Transverse colon (tissue), 4 donors: ENCODE results near the gene RBM4B. TPM values are rescaled to one million over a fixed set of nuclear protein-coding genes. Genes with fewer than 3 reads are reported as not detected.
"Not testable (repeated sequence)": the region's sequence is repeated elsewhere in the genome, so short reads cannot be mapped to it uniquely, and the experiment has no call there.

Source experiments
- DNase-seq: peaks from one replicate; pipeline ENCODE4 v3.0.0-alpha.2; 2019
- H3K27ac ChIP-seq, 4 donors: fragments of 200-600 bp; sonication (generic); 2 replicates each; pipeline ENCODE4 v1.5.1; 2016 to 2018; ENCODE audit warnings: inconsistent platforms in 4 of 4
- H3K27me3 ChIP-seq: fragments of 200-600 bp; sonication (generic); 2 replicates; pipeline ENCODE4 v1.5.1; 2017; ENCODE audit warnings: inconsistent platforms
- H3K36me3 ChIP-seq, 4 donors: fragments of 200-600 bp; sonication (generic); 2 replicates each; pipeline ENCODE4 v1.5.1; 2017 to 2019; ENCODE audit warnings: inconsistent platforms in 4 of 4
- H3K4me1 ChIP-seq, 4 donors: fragments of 200-600 bp; sonication (generic); 2 replicates each; pipeline ENCODE4 v1.5.1; 2017 to 2020; ENCODE audit warnings: inconsistent platforms in 4 of 4
- H3K4me3 ChIP-seq, 4 donors: fragments of 200-600 bp; sonication (generic); 1 replicate in 1 of 4; 2 replicates in 3 of 4; pipeline versions ENCODE4 v1.5.1 to v1.6.1; 2017 to 2019; ENCODE audit warnings: inconsistent platforms in 4 of 4
- H3K9me3 ChIP-seq, 2 donors: fragments of 200-600 bp; sonication (generic); 2 replicates each; pipeline ENCODE4 v1.5.1; 2017 to 2019; ENCODE audit warnings: inconsistent platforms in 2 of 2
- CTCF ChIP-seq, 5 experiments: fragments of 200-600 bp in 3 of 5; fragments of 450-650 bp in 2 of 5; sonication (generic) in 3 of 5; IDR thresholded peaks; 1 replicate in 2 of 5; 2 replicates in 3 of 5; pipeline ENCODE4 v1.5.1; 2016 to 2017; ENCODE audit warnings: antibody characterized with exemption in 5 of 5, inconsistent platforms in 3 of 5, mild to moderate bottlenecking in 2 of 5, moderate library complexity in 1 of 5
- EP300 ChIP-seq: sonication (generic); formaldehyde crosslinking; IDR thresholded peaks from one replicate; pipeline ENCODE4 v1.6.1; 2017; ENCODE audit warnings: antibody characterized with exemption, low read depth
- POLR2A ChIP-seq: fragments of 450-650 bp; IDR thresholded peaks from one replicate; pipeline ENCODE4 v1.6.1; 2016; ENCODE audit warnings: antibody characterized with exemption, mild to moderate bottlenecking, moderate library complexity
- POLR2AphosphoS5 ChIP-seq, 3 donors: sonication (generic); formaldehyde crosslinking; IDR thresholded peaks; one replicate each; pipeline ENCODE4 v1.6.1; 2016; ENCODE audit warnings: antibody characterized with exemption in 3 of 3
- whole genome bisulfite sequencing, 2 donors: methylation state at CpG; one replicate each; pipeline ENCODE4 v1.1.5; 2018; ENCODE audit warnings: low coverage in 1 of 2; 5-methylcytosine and 5-hydroxymethylcytosine counted together
- in situ Hi-C, 4 donors: fragments of 200-750 bp; cut with MboI; loops; one replicate each; pipeline versions ENCODE4 v1.15.0 to v1.15.1; 2017; ENCODE audit warnings: low sequenced_read_pairs in 3 of 4, low pct_ligation_motif_present in 1 of 4, low pct_unique_long_range_greater_than_20kb in 1 of 4
- intact Hi-C: fragments of 100-400 bp; cut with DNase I; formaldehyde crosslinking; loops from one replicate; pipeline ENCODE4 v1.15.1; 2023; ENCODE audit warnings: low total_unique reads
- total RNA-seq, 4 donors: library from RNA; depleted of rRNA; stranded (reverse); fragments of >200 nt; gene quantifications; one replicate each; pipeline ENCODE4 v1.1.0, GENCODE V29; 2016

The RBM4B gene
- 10 to 100 TPM; 14.2 to 22.1 (median 15.5) TPM for total RNA-seq

- TF ChIP-seq POLR2A, result peak; percentile 77
- no peak for TF ChIP-seq CTCF (IDR thresholded peaks at IDR 0.05)
- TF ChIP-seq EP300, result no peak
- peak; percentile 72 to 86 (median 85) for TF ChIP-seq POLR2AphosphoS5 (IDR thresholded peaks at IDR 0.05)
- Histone ChIP-seq H3K36me3 (no peaks in the 10 kb centered on the region), H3K4me1 (peaks cover 17 to 37% (median 24%) of the 10 kb centered on the region in 4 donors), H3K9me3 (no peaks in the 10 kb centered on the region), H3K27ac (peak within 1 kb of the TSS; percentile 90 to 99 (median 96)), H3K27me3 (no peaks in the 10 kb centered on the region), H3K4me3 (peak within 1 kb of the TSS; percentile 53 to 78 (median 68))
- peak; percentile 97 for DNase-seq
- intact Hi-C loops (loop anchor here (1.0 kb wide), 2 partner anchors 61 to 98 kb away; partner anchors contain the start of gene RBM14), in situ Hi-C loops (loop anchor here in 2 of 4 donors (10.0 kb wide), 2 partner anchors 93 to 103 kb away; no protein-coding TSS in a partner anchor)
- WGBS, 2 donors, result 0 to 1% methylated on average over 3 to 29 of the region's 61 CpGs
Measured at GRCh38 chr11:66677599-66678375, at the start of gene RBM4B. TSS of gene RBM4B (minus strand) at chr11:66677887. CDS start at chr11:66677079, 808 bp downstream.

- TF ChIP-seq CTCF (IDR thresholded peaks at IDR 0.05) (no peak), POLR2A (no peak), POLR2AphosphoS5 (IDR thresholded peaks at IDR 0.05) (no peak), EP300 (no peak)
- in situ Hi-C loops (no loop called here), intact Hi-C loops (no loop called here)
- WGBS, 2 donors, result 33 to 69% methylated on average over 5 to 10 of the region's 10 CpGs
- Histone ChIP-seq H3K9me3 (no peaks in the 10 kb centered on the region), H3K4me3 (no peak overlapping the region), H3K27me3 (peaks cover 52% of the 10 kb centered on the region), H3K4me1 (peaks cover 2 to 20% (median 10%) of the 10 kb centered on the region in 4 donors), H3K27ac (no peak overlapping the region), H3K36me3 (no peaks in the 10 kb centered on the region)
- no peak for DNase-seq
Measured at GRCh38 chr11:66725647-66726046, 48.0 kb upstream of the RBM4B start.

GRCh38 chr11:66725114-66725513 lies 47.4 kb upstream of the RBM4B start:
- intact Hi-C loops, result no loop called here
- TF ChIP-seq EP300 (no peak), CTCF (IDR thresholded peaks at IDR 0.05) (no peak), POLR2AphosphoS5 (IDR thresholded peaks at IDR 0.05) (no peak), POLR2A (no peak)
- H3K27me3 ChIP-seq, result peaks cover 48% of the 10 kb centered on the region
- H3K36me3 ChIP-seq, result no peaks in the 10 kb centered on the region
- DNase-seq, result no peak
- in situ Hi-C loops, result no loop called here
- 100% methylated on average over 1 of the region's 1 CpG; no CpG with 5 or more reads in 1 of the 2 donors for WGBS, 2 donors
- H3K27ac ChIP-seq, result no peak overlapping the region
- no peak overlapping the region for H3K4me3 ChIP-seq
- H3K9me3 ChIP-seq, result no peaks in the 10 kb centered on the region
- peaks cover 2 to 25% (median 12%) of the 10 kb centered on the region in 4 donors for H3K4me1 ChIP-seq

GRCh38 chr11:66724167-66724566 lies 46.5 kb upstream of the RBM4B start:
- peaks cover 2 to 27% (median 16%) of the 10 kb centered on the region in 4 donors for H3K4me1 ChIP-seq
- H3K27ac ChIP-seq, DNase-seq, H3K9me3 ChIP-seq, H3K4me3 ChIP-seq, intact Hi-C loops, H3K36me3 ChIP-seq: not testable (repeated sequence)
- in situ Hi-C loops, result loop anchor here in 1 of 4 donors (25.0 kb wide), 1 partner anchor 288 kb away; the partner anchor contains the start of gene SYT12
- peaks cover 40% of the 10 kb centered on the region for H3K27me3 ChIP-seq
- WGBS, 2 donors, result 80 to 88% methylated on average over 1 to 5 of the region's 5 CpGs
